ENCODE measurements around the gene NTNG1.
"Not testable (repeated sequence)": the region's sequence is repeated elsewhere in the genome, so short reads cannot be mapped to it uniquely, and the experiment has no call there.

Gene NTNG1

GRCh38 chr1:107142666-107143065, 1.8 kb downstream of the NTNG1 start:
- DNase-seq (ENCODE audit: low spot score): no peak

DNA sequence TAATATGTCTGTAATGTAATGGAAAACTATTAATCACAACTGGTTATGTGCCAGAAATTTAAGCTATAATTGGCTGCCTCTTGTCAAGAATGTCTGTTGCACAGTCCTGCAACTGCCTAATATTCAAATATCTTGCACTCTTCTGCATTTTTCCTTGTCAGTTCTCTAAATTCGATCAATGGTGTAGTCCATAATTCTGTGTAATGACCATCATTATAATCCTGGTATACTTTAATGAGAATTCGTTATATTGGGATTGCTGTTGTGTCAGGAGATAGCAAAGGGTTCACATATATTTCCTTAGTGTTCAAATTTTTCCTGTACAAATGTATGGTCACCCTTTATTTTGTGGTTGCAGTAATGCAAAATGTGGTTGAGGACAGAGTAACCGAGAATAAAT, 4.8 kb downstream of the NTNG1 start:
- DNase-seq (ENCODE audit: low spot score): no peak

GRCh38 chr1:107147843-107148242, 7.0 kb downstream of the NTNG1 start:
- no peak for DNase-seq (ENCODE audit: low spot score)

DNA sequence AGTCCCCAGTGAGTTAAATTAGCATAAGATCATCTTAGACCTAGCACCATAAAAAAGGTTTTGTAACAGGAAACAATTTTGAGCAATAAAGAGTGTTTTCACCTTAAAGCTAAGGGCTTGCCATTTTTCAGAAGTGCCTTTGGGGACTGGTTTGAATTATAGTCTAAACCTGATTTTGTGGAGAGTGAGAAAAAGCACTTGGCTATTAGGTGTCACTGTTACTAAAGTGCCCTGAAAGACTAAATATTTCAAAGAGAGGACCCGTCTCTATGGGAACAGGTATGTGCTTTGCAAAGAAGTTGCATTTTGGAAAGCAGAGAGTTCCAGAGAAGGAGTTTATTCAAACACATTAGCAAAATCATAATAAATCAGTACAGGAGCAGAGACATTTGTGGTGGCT, 9.1 kb downstream of the NTNG1 start:
- no peak for DNase-seq (ENCODE audit: low spot score)

- no peak for DNase-seq (ENCODE audit: low spot score)
Observed at GRCh38 chr1:107151295-107151694, 10.5 kb downstream of the NTNG1 start.

- no peak for DNase-seq (ENCODE audit: low spot score)
Observed at GRCh38 chr1:107152395-107152794, 11.6 kb downstream of the NTNG1 start.

DNA sequence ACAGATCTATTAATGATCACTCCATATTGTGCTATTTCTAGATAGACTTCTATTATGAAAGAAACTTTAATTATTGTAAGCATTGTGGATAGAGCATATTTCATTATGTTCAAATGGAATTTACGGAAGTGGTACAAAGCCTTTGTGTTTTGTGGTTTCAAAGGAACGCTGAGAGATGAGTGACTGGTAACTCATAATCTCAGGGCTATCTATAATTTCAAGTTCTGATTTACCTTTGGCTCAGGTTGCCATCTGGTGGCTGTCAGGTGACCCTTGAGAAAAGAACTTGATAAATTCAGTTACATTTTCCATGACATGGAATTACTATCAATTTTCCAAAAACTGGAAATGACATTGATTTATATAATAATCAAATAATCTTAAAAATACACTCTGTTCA, 12.2 kb downstream of the NTNG1 start:
- no peak for DNase-seq (ENCODE audit: low spot score)

DNA sequence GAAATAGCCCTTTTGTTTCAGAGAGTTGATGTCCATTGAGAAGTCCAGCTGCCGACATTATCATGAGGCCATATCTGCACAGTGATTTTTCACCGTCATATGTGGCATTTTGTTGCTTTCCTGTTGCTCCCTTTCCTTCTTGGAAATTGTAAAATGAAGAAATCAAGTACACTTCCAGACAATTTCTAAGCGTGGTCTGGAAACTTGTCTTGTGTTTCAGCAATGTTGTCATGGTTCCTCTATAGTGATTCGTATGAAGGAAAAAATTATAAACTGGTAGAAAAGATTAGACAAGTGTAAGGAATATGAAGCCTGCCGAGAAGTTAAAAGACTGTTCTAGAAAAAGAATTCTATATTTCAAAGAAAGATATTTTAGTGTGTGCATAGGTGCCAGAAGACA, 17.7 kb downstream of the NTNG1 start:
- DNase-seq (ENCODE audit: low spot score): no peak

DNA sequence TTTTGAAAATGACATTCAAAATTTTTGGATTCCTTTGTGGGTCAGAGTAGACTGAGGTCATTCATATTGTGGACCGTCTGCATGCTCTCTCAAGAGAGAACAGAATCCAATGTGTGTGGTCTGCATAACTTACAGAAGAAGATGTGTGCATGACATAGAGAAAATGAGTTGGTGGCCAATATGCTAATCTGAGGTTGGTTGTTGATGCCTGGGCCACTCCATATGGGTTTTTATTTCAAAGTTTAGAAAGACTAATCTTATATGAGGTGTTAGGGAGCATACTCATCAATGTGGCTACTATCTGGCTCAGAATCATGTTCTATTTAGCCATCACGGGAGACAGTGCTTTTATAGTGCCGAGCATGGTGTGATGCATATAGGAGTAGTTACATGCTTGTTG, 18.2 kb downstream of the NTNG1 start:
- DNase-seq (ENCODE audit: low spot score): no peak

DNA sequence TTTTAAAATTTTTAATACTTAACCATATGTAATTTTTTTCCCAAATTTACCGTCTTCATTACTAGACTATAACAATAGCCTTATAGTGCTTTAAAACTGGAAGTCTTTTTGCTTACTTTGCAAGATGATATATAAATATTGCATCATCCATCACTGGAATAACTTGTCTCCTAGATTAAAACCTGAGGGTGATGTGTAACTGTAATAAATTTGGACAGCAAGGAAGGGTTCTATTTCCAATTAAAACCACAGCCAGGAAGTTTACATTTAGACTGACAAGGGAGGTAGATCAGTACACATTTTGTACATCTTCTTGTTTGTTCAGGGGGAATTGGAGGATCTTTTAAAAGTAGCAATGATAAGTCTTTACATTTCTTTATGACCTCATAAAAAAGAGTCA, 21.9 kb downstream of the NTNG1 start:
- no peak for DNase-seq (ENCODE audit: low spot score)

- not testable (repeated sequence) for DNase-seq (ENCODE audit: low spot score)
Observed at GRCh38 chr1:107164901-107165300, 24.1 kb downstream of the NTNG1 start.

DNA sequence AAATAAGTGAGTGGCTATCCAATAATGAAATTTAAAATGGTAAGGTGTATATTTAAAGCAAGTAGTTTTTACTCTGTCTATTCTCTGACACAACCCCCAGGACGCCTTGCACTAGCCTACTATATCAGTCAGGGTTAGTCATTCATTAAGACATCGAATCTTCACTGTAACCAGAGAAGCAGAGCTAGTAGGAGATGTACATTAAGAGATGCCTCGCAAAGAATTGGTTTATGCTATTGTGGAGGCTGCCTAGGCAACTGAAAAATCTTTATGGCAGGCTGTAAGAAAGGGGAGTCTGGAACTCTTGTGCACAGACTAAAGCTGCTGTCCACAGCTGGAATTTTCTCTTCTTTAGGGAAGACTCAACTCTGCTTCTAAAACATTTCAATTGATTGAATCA, 28.8 kb downstream of the NTNG1 start:
- no peak for DNase-seq (ENCODE audit: low spot score)

- DNase-seq (ENCODE audit: low spot score): no peak
Observed at GRCh38 chr1:107171333-107171732, 30.5 kb downstream of the NTNG1 start.

DNA sequence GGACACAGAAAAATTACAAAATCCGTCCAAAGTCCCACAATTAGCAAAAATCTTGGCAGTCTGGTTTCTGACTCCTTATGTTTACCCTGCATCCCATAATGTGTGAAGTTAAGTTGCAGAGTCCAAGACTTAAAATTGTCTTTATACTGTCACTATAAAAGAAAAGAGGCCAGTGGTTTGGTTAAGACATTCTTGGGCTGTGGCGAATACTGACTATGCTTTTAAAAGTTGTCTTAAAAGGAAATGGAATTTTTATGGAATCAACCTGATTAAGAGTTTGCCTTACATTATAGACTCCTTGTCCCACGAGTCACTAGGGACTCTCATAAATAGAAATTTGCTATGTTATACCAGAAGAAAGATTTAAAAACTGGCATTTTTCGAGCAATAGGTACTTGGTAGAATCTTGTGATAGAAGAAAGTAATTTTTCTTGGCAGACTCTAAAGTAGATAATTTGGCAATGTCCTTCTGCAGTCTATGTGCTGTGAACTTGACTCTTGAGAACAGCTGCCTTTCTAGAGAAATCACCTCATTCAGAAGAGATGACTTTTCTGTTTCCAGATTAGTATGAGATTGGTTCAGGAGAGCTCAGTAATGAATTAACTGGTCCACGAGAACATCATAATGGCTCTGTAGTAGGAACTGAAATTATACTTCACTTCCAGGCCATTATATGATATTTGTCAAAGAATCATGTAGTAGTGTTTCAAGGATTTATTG, 31.8 kb downstream of the NTNG1 start:
- no peak for DNase-seq (ENCODE audit: low spot score)

GRCh38 chr1:107175102-107175909, 34.5 kb downstream of the NTNG1 start:
- DNase-seq (ENCODE audit: low spot score): no peak

DNA sequence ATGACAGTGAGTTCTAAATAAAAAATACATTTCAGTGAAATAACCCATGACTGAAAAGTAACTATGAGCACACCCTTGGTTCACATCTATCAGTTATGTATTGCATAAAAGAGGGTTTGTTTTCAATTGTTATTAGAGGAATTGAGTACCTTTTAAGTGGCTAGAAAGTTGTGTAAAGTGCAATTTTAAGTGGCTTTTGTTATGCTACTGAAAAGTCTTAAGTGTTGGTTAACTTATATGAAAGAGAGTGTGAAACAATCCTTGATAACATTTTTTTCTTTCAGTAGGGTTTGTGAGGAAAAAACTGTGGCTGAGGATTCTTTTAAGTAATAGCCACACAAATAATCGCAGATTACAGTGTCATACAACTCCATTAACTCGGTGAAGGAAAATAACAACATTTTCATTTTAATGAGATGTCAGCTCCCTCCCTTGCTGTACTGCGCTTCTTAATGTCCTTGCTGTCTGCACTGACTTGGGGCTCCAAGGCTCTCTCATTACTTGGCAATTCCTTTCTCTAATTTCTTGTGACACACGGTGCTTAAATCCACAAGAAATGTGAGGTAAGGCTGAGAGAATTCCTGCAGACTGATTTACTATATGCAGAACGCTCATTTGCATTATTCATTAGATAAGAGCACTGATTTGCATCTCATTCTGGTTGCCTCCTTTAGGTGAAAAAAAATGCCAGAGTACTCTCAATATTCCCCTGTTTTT, 40.6 kb downstream of the NTNG1 start:
- no peak for DNase-seq (ENCODE audit: low spot score)

- DNase-seq (ENCODE audit: low spot score): no peak
Observed at GRCh38 chr1:107183011-107183410, 42.2 kb downstream of the NTNG1 start.

GRCh38 chr1:107184888-107185287, 44.0 kb downstream of the NTNG1 start:
- DNase-seq (ENCODE audit: low spot score): no peak

DNA sequence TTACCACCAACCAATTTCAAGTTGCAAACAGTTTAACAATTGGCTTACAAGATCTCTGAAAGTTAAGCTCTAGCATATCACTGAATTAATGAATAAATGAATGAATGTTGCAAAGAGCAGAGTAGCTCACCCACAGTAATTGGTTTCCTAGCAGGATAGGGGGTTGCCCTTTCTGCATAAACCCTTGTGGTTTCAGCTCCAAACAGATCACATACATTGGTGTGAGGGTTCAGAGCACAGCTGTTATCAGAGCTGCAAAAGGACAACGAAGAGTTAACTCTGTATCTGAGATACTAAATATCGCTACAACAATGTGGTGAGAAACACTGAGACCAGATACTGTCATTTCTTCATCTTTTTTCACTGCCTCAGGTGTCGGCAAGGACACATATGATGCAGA, 46.6 kb downstream of the NTNG1 start:
- DNase-seq (ENCODE audit: low spot score): no peak

DNA sequence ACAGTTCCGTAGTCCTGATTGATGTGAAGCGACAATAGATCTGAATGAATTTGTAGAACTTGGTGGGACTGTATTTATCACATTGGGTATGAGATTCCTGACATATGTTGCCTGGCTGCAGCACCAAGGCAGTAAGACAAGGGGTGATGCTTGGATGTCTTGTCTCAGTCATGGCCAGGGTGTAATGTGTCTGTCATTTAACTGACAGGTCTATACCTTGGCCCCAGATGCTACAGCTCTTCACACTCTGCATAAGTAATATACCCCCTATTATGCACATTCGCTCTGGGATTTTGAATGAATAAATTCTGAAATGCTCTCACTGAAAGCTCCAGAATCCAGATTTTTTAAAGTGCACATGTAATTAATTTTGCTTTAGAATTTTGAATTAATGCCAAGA, 47.3 kb downstream of the NTNG1 start:
- DNase-seq (ENCODE audit: low spot score): no peak

- no peak for DNase-seq (ENCODE audit: low spot score)
Observed at GRCh38 chr1:107194380-107194779, 53.5 kb downstream of the NTNG1 start.

- no peak for DNase-seq (ENCODE audit: low spot score)
Observed at GRCh38 chr1:107195476-107195875, 54.6 kb downstream of the NTNG1 start.

DNA sequence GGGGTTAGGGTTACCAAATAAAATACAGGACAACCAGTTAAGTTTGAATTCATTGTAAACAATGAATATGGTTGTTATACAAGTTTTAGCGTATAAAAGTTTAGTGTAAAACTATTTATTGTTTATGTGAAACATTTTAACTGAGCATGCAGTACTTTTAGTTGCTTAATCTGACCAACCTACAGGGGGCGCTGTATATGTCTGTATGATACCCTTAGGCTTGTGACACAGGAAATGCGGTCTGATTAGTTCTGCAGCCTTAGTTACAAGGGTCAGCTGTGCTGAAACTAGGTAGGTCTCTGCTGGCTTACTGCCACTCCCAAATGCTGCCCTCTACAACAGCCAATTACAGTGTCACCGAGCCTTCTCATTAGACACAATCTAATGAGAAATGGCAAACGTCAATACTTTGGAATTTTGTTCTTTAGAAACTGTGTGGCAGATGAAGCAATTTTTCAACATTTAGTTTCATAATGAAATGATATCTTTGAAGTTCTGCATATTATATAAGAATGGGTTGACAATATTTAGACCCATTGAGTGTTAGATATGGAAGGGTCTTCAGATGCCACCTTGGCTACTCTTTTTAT, 56.2 kb downstream of the NTNG1 start:
- no peak for DNase-seq (ENCODE audit: low spot score)

All from HuH-7.5 (cell line).